HepG2 (cell line): ENCODE results near the gene FGF18. TPM values are rescaled to one million over a fixed set of nuclear protein-coding genes. Genes with fewer than 3 reads are reported as not detected.
A peak's percentile ranks its signal among the peaks of the same experiment; 100 is the strongest.

Experiments used
- ARID4A ChIP-seq: sonication (generic); formaldehyde crosslinking; IDR thresholded peaks from 2 replicates; pipeline ENCODE4 v1.5.0; 2020; ENCODE audit warnings: mild to moderate bottlenecking, missing genetic modification reagents, borderline replicate concordance
- ATF1 ChIP-seq: IDR thresholded peaks from 2 replicates; pipeline ENCODE4 v1.6.1; 2016; ENCODE audit warnings: mild to moderate bottlenecking, control low read depth
- BCL3 ChIP-seq: sonication (generic); formaldehyde crosslinking; IDR thresholded peaks from 2 replicates; pipeline ENCODE4 v1.5.1; 2020; ENCODE audit warnings: mild to moderate bottlenecking, missing genetic modification reagents, moderate library complexity
- DPF2 ChIP-seq: sonication (generic); formaldehyde crosslinking; IDR thresholded peaks from 2 replicates; pipeline ENCODE4 v1.4.0; 2020; ENCODE audit warnings: mild to moderate bottlenecking, low read depth, missing genetic modification reagents, borderline replicate concordance
- HINFP ChIP-seq: sonication (generic); formaldehyde crosslinking; IDR thresholded peaks from 2 replicates; pipeline ENCODE4 v1.4.0; 2020; ENCODE audit warnings: low read depth, mild to moderate bottlenecking, missing genetic modification reagents
- KDM2A ChIP-seq: sonication (generic); formaldehyde crosslinking; IDR thresholded peaks from 2 replicates; pipeline ENCODE4 v1.4.0; 2020; ENCODE audit warnings: low read depth, missing genetic modification reagents, borderline replicate concordance
- LRRFIP1 ChIP-seq: sonication (generic); formaldehyde crosslinking; conservative IDR thresholded peaks from 2 replicates; pipeline ENCODE4 v1.4.0; 2020; ENCODE audit warnings: missing genetic modification reagents
- MLXIP ChIP-seq: sonication (generic); formaldehyde crosslinking; IDR thresholded peaks from 2 replicates; pipeline ENCODE4 v1.9.0; 2021; ENCODE audit warnings: missing genetic modification reagents, borderline replicate concordance
- NR2F6 ChIP-seq, 2 experiments: IDR thresholded peaks; 2 replicates each; pipeline ENCODE4 v1.6.1; 2016; ENCODE audit warnings: antibody characterized with exemption in 1 of 2, mild to moderate bottlenecking in 1 of 2
- RCOR2 ChIP-seq: IDR thresholded peaks from 2 replicates; pipeline ENCODE4 v1.6.1; 2016; ENCODE audit warnings: missing biosample characterization, missing genetic modification reagents
- ZBTB26 ChIP-seq: IDR thresholded peaks from 2 replicates; pipeline ENCODE4 v1.6.1; 2016; ENCODE audit warnings: missing compliant biosample characterization, missing genetic modification reagents, borderline replicate concordance
- ZNF772 ChIP-seq: sonication (generic); formaldehyde crosslinking; IDR thresholded peaks from 2 replicates; pipeline ENCODE4 v1.5.0; 2020; ENCODE audit warnings: mild to moderate bottlenecking, missing genetic modification reagents
- ZNF781 ChIP-seq: sonication (generic); formaldehyde crosslinking; IDR thresholded peaks from 2 replicates; pipeline ENCODE4 v1.5.1; 2020; ENCODE audit warnings: borderline replicate concordance, mild to moderate bottlenecking, missing genetic modification reagents; ENCODE audit errors: not compliant biosample characterization
- polyA plus RNA-seq, 8 experiments: library from polyadenylated mRNA; depleted of rRNA in 3 of 8; stranded (reverse) in 7 of 8; unstranded in 1 of 8; fragments of >200 nt; fragmentation: Illumina TruSeq in 4 of 8; extraction: Trizol in 4 of 8; gene quantifications; 2 replicates each; pipeline versions ENCODE4 v1.2.1 to v1.2.3, GENCODE V29; 2011 to 2016; ENCODE audit warnings: low read depth in 4 of 8, missing spikeins in 1 of 8, mixed read lengths in 1 of 8; ENCODE audit not compliant: insufficient read depth in 1 of 8
- total RNA-seq, 5 experiments: library from RNA; depleted of rRNA; stranded (reverse); fragments of >200 nt; fragmentation: Illumina TruSeq; extraction: Trizol; gene quantifications; 2 replicates each; pipeline ENCODE4 v1.2.3, GENCODE V29; 2016; ENCODE audit warnings: low read depth in 1 of 5

The FGF18 gene
- total and polyA plus RNA-seq, 2 of the 13 experiments (the other 11 are each of a cell fraction or from before 2014, with no cell fraction given): not detected

GRCh38 chr5:171387345-171387969 lies 32.0 kb upstream of the FGF18 start, which contains the start of gene NPM1 (continued):
- peak; percentile 72; the same call in 1 of the 2 replicates for TF ChIP-seq ARID4A
- 0 out of 2 replicates have a peak, but pooled peaks have one; percentile 24 for TF ChIP-seq RCOR2 (CRISPR knock-in tag)
- TF ChIP-seq HINFP: 0 out of 2 replicates have a peak, but pooled peaks have one; percentile 12
- peak; percentile 84; the same call in 1 of the 2 replicates for TF ChIP-seq KDM2A (CRISPR knock-in tag)
- 0 out of 2 replicates have a peak, but pooled peaks have one; percentile 75 for TF ChIP-seq LRRFIP1 (CRISPR knock-in tag)
- 0 out of 2 replicates have a peak, but pooled peaks have one; percentile 74 for TF ChIP-seq BCL3 (CRISPR knock-in tag)
- TF ChIP-seq ZNF772: peak; percentile 94
- peak; percentile 58; the same call in 1 of the 2 replicates for TF ChIP-seq ZBTB26
- peak; percentile 36 for TF ChIP-seq ZNF781
- TF ChIP-seq DPF2 (CRISPR knock-in tag): no peak
- TF ChIP-seq ATF1 (CRISPR knock-in tag): no peak
- no peak for TF ChIP-seq NR2F6 (IDR thresholded peaks at IDR 0.05)
- peak; percentile 48; the same call in 1 of the 2 replicates for TF ChIP-seq NR2F6 (CRISPR knock-in tag; IDR thresholded peaks at IDR 0.05)
- no peak for TF ChIP-seq MLXIP (CRISPR knock-in tag)
